ENCODE data around the gene CHD5.

CHD5 gene

GRCh38 chr1:6152181-6152580 lies 27.9 kb downstream of the CHD5 start:
- in situ Hi-C loops (cut with HindIII; ENCODE audit: low pct_unique_long_range_greater_than_20kb, low sequenced_read_pairs), result no loop called here
- no peak for TF ChIP-seq JUND (IDR thresholded peaks at IDR 0.05; ENCODE audit: low read depth)
- no peak for DNase-seq (ENCODE audit: low read depth in 1 of 2, low spot score in 1 of 2)

- in situ Hi-C loops (cut with HindIII; ENCODE audit: low pct_unique_long_range_greater_than_20kb, low sequenced_read_pairs), result no loop called here
Measured at GRCh38 chr1:6151291-6151822, 28.8 kb downstream of the CHD5 start.

GRCh38 chr1:6150006-6150938 lies 29.8 kb downstream of the CHD5 start:
- TF ChIP-seq JUND (IDR thresholded peaks at IDR 0.05; ENCODE audit: low read depth), result no peak
- in situ Hi-C loops (cut with HindIII; ENCODE audit: low pct_unique_long_range_greater_than_20kb, low sequenced_read_pairs), result no loop called here

More at GRCh38 chr1:6151291-6151822, 28.8 kb downstream of the CHD5 start:
- DNase-seq (ENCODE audit: low read depth in 1 of 2, low spot score in 1 of 2), result no peak
- TF ChIP-seq JUND (IDR thresholded peaks at IDR 0.05; ENCODE audit: low read depth), result no peak

GRCh38 chr1:6149597-6149996 lies 30.5 kb downstream of the CHD5 start:
- in situ Hi-C loops (cut with HindIII; ENCODE audit: low pct_unique_long_range_greater_than_20kb, low sequenced_read_pairs), result no loop called here
- no peak for DNase-seq (ENCODE audit: low read depth in 1 of 2, low spot score in 1 of 2)
- no peak for TF ChIP-seq JUND (IDR thresholded peaks at IDR 0.05; ENCODE audit: low read depth)

More at GRCh38 chr1:6150006-6150938, 29.8 kb downstream of the CHD5 start:
- DNase-seq (ENCODE audit: low read depth in 1 of 2, low spot score in 1 of 2), result no peak

- no peak for TF ChIP-seq JUND (IDR thresholded peaks at IDR 0.05; ENCODE audit: low read depth)
- in situ Hi-C loops (cut with HindIII; ENCODE audit: low pct_unique_long_range_greater_than_20kb, low sequenced_read_pairs), result no loop called here
- peak; percentile 85 to 86 for DNase-seq (ENCODE audit: low read depth in 1 of 2, low spot score in 1 of 2)
Measured at GRCh38 chr1:6148497-6149241, 31.5 kb downstream of the CHD5 start.

- in situ Hi-C loops (cut with HindIII; ENCODE audit: low pct_unique_long_range_greater_than_20kb, low sequenced_read_pairs), result no loop called here
- DNase-seq (ENCODE audit: low read depth in 1 of 2, low spot score in 1 of 2), result no peak
- TF ChIP-seq JUND (IDR thresholded peaks at IDR 0.05; ENCODE audit: low read depth), result no peak
Measured at GRCh38 chr1:6145864-6146410, 34.2 kb downstream of the CHD5 start.

- no peak for DNase-seq (ENCODE audit: low read depth in 1 of 2, low spot score in 1 of 2)
- in situ Hi-C loops (cut with HindIII; ENCODE audit: low pct_unique_long_range_greater_than_20kb, low sequenced_read_pairs), result no loop called here
- no peak for TF ChIP-seq JUND (IDR thresholded peaks at IDR 0.05; ENCODE audit: low read depth)
Measured at GRCh38 chr1:6145396-6145750, 34.7 kb downstream of the CHD5 start.

- in situ Hi-C loops (cut with HindIII; ENCODE audit: low pct_unique_long_range_greater_than_20kb, low sequenced_read_pairs), result no loop called here
- DNase-seq (ENCODE audit: low read depth in 1 of 2, low spot score in 1 of 2), result no peak
- no peak for TF ChIP-seq JUND (IDR thresholded peaks at IDR 0.05; ENCODE audit: low read depth)
Measured at GRCh38 chr1:6144647-6145395, 35.3 kb downstream of the CHD5 start.

- in situ Hi-C loops (cut with HindIII; ENCODE audit: low pct_unique_long_range_greater_than_20kb, low sequenced_read_pairs), result no loop called here
- no peak for DNase-seq (ENCODE audit: low read depth in 1 of 2, low spot score in 1 of 2)
- TF ChIP-seq JUND (IDR thresholded peaks at IDR 0.05; ENCODE audit: low read depth), result no peak
Measured at GRCh38 chr1:6144175-6144574, 35.9 kb downstream of the CHD5 start.

GRCh38 chr1:6143395-6143794 lies 36.7 kb downstream of the CHD5 start:
- in situ Hi-C loops (cut with HindIII; ENCODE audit: low pct_unique_long_range_greater_than_20kb, low sequenced_read_pairs), result no loop called here
- no peak for DNase-seq (ENCODE audit: low read depth in 1 of 2, low spot score in 1 of 2)
- no peak for TF ChIP-seq JUND (IDR thresholded peaks at IDR 0.05; ENCODE audit: low read depth)

GRCh38 chr1:6142734-6143133 lies 37.4 kb downstream of the CHD5 start:
- in situ Hi-C loops (cut with HindIII; ENCODE audit: low pct_unique_long_range_greater_than_20kb, low sequenced_read_pairs), result no loop called here
- TF ChIP-seq JUND (IDR thresholded peaks at IDR 0.05; ENCODE audit: low read depth), result no peak
- DNase-seq (ENCODE audit: low read depth in 1 of 2, low spot score in 1 of 2), result no peak

- no peak for TF ChIP-seq JUND (IDR thresholded peaks at IDR 0.05; ENCODE audit: low read depth)
- in situ Hi-C loops (cut with HindIII; ENCODE audit: low pct_unique_long_range_greater_than_20kb, low sequenced_read_pairs), result no loop called here
- no peak for DNase-seq (ENCODE audit: low read depth in 1 of 2, low spot score in 1 of 2)
Measured at GRCh38 chr1:6142036-6142621, 38.0 kb downstream of the CHD5 start.

Data from T47D (cell line).